Stimulated activated naive CD4-positive, alpha-beta T cell (primary cell): ENCODE data around the gene CENPP.
"Not testable (repeated sequence)": the region's sequence is repeated elsewhere in the genome, so short reads cannot be mapped to it uniquely, and the experiment has no call there.

ENCODE experiments used
- DNase-seq, 6 experiments: peaks; one replicate each; lab custom pipeline; 2025; lab: John Stamatoyannopoulos, UW

The CENPP gene

GRCh38 chr9:92614763-92615461 lies 289.2 kb downstream of the CENPP start:
- no peak for DNase-seq

- no peak for DNase-seq
These were observed 290.0 kb downstream of the CENPP start for GRCh38 chr9:92615790-92616189.

- DNase-seq: no peak
These were observed 290.5 kb downstream of the CENPP start for GRCh38 chr9:92616199-92616641.

- DNase-seq: no peak
These were observed 290.9 kb downstream of the CENPP start for GRCh38 chr9:92616655-92617111.

GRCh38 chr9:92617195-92617813 lies 291.6 kb downstream of the CENPP start:
- DNase-seq: no peak

- no peak for DNase-seq
These were observed 292.3 kb downstream of the CENPP start for GRCh38 chr9:92617951-92618510.

- DNase-seq: no peak
These were observed 293.0 kb downstream of the CENPP start for GRCh38 chr9:92618633-92619225.

GRCh38 chr9:92619601-92620300 lies 294.0 kb downstream of the CENPP start:
- DNase-seq: no peak

- DNase-seq: no peak
These were observed 295.1 kb downstream of the CENPP start for GRCh38 chr9:92620845-92621244.

GRCh38 chr9:92623936-92624335 lies 298.2 kb downstream of the CENPP start:
- not testable (repeated sequence) for DNase-seq

- no peak for DNase-seq
These were observed 300.7 kb downstream of the CENPP start for GRCh38 chr9:92626484-92626883.

- DNase-seq: no peak
These were observed 301.9 kb downstream of the CENPP start for GRCh38 chr9:92627651-92628050.

GRCh38 chr9:92631452-92632343 lies 305.9 kb downstream of the CENPP start:
- DNase-seq: no peak

GRCh38 chr9:92632641-92633040 lies 306.9 kb downstream of the CENPP start:
- DNase-seq: no peak

GRCh38 chr9:92633614-92634278 lies 308.0 kb downstream of the CENPP start:
- no peak for DNase-seq

- peak; percentile 18 to 51 (median 30) for DNase-seq
These were observed 309.2 kb downstream of the CENPP start for GRCh38 chr9:92634712-92635605.

- no peak for DNase-seq
These were observed 310.0 kb downstream of the CENPP start for GRCh38 chr9:92635760-92636159.

GRCh38 chr9:92636627-92637026 lies 310.9 kb downstream of the CENPP start:
- no peak for DNase-seq

- no peak for DNase-seq
These were observed 311.6 kb downstream of the CENPP start for GRCh38 chr9:92637326-92637725.
